ENCODE results near the gene USP13.
A peak's percentile ranks its signal among the peaks of the same experiment; 100 is the strongest.
"Not testable (repeated sequence)": the region's sequence is repeated elsewhere in the genome, so short reads cannot be mapped to it uniquely, and the experiment has no call there.

Gene USP13

DNA sequence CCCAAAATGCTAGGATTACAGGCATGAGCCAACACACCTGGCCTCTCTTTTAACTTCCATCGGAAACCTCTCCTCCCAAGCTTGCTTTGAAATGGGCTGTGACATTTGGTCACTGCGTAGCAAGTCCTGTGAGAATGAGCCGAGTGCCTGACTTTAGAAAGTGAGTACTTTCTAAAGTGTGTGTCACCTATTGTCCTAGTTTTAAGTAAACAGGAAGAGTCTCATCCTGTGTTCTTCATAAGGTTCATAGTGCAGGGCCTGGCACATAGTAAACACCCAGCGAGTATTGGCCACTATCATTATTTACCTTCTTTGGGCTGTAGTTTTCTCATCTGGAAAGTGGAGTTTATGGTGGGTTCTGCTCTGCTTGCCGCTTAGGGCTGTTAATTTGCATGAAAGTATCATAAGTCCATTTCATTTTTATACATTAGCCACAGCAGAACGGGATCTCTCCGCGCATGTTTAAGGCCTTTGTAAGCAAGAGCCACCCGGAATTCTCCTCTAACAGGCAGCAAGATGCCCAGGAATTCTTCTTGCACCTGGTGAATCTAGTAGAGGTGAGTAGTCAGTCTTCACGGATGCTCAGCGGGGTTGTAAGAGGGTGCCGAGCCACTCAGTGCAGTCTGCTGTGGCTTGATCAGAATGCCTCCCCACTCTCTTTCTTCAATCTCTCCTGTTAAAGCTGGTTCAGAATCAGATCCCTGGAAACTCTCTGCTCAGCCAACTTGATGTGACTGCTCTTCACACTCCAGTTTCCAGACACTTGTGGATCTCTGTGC lies 87.2 kb downstream of the USP13 start:
- no peak for DNase-seq

GRCh38 chr3:179743913-179744312 lies 91.1 kb downstream of the USP13 start:
- DNase-seq: no peak

GRCh38 chr3:179744667-179745066 lies 91.8 kb downstream of the USP13 start:
- DNase-seq: no peak

DNA sequence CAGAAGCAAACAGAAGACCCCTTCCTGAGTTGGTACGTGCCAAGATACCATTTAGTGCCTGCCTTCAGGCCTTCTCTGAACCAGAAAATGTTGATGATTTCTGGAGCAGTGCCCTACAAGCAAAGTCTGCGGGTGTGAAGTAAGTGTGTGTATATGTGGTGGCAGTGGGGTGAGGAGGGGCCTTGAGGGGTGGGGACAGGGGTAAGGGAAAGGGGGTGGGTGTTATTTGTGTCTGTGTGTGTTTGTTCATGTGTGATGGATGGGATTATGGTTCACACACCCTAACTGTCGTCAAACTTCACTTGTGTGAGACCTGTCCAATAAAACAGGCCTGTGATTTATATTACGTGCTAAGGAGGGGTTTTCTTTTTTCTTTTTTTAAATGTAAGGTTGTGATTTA lies 92.2 kb downstream of the USP13 start:
- no peak for DNase-seq

DNA sequence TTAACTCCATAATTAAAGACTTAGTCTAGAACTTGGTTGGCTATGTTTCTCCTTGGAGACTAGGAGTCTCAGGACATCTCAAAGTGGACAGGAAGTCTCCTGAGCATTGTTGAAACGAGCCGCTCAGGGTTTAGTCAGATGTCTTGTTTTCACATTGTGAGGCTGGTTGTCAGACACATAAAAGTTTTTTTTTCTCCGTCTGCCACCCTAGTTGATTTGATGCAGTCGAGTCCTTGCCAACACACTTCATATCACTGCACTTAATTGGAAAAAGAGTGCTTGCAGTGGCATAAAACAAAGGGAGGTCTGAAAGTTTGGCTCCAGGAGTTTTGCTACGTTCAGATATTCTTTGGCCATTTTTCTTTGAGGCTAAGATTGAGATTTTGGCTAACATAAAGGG lies 92.9 kb downstream of the USP13 start:
- no peak for DNase-seq

- DNase-seq: peak; percentile 8
Measured at GRCh38 chr3:179750720-179751328, 98.0 kb downstream of the USP13 start.

DNA sequence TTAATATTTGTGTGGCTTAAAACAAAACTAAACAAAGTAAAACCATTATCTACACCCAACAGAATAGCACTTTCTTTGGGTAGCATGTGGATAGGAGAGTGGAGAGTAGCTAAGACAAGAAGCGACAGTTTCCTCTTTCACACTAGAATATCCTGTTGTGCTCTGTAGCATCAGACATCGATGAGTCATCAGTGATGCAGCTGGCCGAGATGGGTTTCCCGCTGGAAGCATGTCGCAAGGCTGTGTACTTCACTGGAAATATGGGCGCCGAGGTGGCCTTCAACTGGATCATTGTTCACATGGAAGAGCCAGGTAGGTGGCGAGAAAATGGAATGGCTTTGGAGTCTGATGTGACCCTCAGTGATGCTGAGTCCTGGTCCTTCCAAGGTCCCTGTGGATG lies 108.1 kb downstream of the USP13 start:
- no peak for DNase-seq

DNA sequence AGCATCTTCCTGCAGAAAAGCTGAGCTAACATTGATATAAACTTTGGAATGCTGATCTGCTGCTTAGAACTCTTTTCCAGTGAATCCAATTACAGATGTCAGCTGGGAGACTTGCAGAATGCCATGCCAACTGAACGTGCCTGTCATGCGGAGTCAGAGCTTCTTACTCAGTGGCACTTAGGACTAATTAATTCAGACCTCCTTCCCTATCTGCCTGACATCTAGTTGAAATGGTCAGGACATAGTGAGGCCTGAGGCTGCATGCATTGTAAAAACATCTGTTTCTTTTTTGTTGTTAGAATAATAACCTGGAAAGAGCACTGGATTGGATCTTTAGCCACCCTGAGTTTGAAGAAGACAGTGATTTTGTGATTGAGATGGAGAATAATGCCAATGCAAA lies 112.6 kb downstream of the USP13 start:
- no peak for DNase-seq

DNA sequence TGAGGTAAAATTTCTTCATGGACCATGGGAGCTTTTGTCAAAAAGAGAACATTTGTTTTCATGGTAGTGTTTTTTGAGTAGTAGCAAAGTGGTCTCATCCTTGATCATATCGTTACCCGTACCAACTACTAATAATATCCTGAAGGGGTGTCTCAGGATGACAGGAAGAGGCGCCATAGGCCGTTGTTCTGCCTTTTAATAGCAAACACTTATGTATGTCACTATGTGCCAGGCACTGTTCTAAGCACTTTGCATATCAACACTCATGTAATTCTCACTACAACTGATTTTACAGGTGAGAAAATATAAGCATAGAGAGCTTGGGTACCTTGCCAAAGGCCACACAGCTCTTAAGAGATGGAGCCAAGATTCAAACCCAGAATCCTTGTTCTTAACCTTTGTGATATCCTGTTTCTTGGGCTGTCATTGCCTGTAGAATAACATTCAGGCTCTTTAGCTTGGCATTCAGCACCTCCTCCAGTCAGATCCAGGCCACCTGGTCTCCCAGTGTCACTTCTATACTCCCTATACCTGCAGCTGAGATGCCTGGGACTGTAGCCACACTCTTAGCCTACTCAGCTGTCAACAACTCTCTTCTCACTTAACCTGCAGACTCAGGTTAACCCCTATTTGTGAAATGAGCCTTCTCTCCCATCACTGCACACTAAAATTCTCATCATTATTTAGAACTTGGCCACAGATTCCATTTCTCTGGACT lies 113.7 kb downstream of the USP13 start:
- DNase-seq: no peak

GRCh38 chr3:179768080-179768479 lies 115.2 kb downstream of the USP13 start:
- DNase-seq: peak; percentile 36

DNA sequence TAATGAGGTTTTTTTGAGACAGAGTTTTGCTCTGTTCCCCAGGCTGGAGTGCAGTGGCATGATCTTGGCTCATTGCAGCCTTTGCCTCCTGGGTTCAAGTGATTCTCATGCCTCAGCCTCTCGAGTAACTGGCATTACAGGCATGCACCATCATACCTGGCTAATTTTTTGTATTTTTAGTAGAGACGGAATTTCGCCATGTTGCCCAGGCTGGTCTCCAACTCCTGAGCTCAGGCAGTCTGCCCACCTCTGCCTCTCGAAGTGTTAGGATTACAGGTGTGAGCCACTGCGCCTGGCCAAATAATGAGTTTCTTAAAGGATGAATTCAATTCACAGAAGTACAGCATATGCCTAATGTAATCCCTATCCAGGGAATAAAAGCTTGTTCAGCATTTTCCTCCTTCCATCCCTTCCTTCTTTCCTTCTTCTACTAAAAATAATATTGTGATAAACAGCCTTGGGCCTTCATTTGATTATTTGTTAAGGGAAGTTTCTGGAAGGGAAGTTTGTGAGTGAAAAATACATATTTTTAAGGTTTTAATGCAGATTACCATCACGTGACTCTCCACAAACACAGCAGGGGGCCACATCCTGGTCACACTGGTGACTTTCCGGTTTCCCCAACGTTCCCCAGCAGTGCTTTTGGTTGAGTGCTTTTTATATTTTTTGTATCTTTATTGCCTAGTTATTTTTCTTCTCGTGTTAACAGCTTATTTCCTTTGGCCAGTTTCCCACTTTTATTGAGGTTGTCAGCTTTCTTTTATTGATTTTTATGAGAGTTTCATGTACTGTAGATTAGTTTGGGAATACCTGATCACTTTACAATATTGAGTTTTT lies 116.8 kb downstream of the USP13 start:
- DNase-seq: no peak

- DNase-seq: no peak
Measured at GRCh38 chr3:179771797-179772196, 119.0 kb downstream of the USP13 start.

DNA sequence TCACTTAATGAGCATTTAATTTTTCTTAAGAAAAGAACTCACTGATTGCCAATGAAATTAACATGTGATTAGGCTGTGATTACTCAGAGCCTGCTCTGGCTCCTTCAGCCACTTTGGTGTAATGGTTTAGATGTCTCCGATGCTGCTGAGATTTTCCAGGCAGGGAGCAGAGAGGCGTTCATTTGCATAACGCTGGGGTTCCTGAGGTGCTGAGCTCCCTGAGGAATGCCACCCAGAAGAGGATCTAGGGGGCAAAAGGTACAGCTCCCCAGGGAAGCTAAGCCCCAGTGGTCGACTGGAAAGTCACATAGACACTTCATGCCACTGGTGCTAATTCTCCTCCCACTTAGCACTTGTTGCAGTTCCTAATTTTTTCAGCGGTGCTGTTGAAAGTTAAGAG lies 119.5 kb downstream of the USP13 start:
- DNase-seq: no peak

GRCh38 chr3:179775416-179776122 lies 122.7 kb downstream of the USP13 start:
- no peak for DNase-seq

DNA sequence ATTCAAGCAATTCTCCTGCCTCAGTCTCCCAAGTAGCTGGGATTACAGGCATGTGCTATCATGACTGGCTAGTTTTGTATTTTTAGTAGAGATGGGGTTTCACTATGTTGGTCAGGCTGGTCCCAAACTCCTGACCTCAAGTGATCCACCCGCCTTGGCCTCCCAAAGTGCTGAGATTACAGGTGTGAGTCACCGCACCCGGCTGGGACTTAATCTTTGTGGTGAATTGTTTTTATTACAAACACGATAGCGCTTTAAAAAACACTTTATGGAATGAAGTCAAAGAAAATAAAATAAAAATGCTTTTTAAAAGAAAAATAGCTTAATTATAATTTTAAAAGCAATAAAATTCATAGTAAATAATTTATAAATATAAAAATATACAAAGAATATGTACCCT lies 130.0 kb downstream of the USP13 start:
- DNase-seq: not testable (repeated sequence)

DNA sequence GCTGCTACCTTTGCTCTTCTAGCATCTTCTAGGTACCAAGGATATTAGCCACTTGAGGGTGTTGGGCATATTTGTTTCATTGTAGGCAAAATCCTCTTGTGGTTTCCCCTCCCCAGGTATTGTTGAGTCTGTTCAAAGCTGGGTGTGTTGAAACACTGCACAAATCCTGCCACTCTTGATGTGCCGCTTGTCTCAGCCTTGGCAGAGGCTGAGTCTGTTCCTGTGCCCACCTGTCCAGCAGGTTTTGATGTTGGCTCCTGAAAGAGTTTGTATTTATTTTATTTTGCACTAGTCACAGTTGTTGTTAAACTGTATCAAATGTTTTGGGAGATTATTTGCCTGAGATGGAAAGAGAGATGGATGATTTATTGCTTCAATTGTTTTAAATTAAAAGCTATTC lies 136.2 kb downstream of the USP13 start:
- no peak for DNase-seq

DNA sequence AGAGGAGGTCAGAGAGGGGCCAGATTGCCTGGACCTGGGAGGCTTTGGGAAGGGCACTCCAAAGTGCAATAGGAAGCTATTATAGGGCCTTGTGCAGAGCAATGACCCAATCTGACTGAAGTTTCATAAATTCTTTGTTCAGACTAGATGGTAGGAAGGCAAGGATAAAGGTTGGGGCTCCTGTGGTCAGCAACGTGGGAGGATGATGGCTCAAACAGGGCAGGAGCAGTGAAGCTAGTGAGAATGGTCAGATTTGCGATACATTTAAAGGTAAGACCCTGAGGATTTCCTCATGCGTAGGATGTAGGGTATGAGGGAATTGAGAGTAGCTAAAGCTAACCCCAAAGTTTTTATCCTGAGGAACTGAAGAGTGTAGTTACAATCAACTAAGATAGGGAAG lies 139.0 kb downstream of the USP13 start:
- DNase-seq: no peak

DNA sequence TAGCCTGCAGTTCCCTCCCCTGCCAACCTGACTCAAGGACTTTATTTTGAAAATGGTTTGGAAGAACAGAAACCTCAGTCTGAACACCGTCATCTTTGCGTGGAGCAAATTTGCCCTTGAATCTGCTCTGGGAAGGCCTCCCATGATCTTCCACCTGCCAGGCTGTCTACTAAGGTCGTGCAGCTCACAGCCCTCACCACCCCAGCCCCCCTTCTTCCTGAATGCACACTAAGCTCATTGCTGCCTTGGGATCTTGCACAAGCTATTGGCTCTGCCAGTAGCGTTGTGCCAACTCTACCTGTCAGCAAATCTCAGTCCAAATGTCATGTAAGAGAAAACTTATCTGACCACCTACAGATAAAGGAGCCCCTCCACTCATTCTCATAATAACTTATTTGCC lies 141.5 kb downstream of the USP13 start:
- DNase-seq: no peak

DNA sequence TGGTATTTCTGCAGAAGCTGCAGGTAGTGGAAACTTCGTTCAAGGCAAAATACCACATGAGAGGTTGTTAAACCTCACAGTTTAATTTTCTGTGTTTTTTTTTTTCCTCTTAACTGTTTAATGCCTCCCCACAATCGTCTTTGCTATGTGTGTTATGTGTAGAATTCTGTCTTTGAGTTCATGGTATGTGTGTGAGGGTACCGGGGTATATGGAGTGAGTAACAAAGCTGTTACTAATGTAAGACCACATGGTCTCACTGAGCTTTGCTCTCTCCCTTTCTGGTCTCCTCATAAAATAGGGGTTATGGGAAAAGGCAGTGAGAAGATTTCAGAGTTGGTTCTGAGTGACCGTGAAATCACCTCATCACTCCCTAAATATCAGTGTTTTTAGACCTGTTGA lies 143.6 kb downstream of the USP13 start:
- no peak for DNase-seq

DNA sequence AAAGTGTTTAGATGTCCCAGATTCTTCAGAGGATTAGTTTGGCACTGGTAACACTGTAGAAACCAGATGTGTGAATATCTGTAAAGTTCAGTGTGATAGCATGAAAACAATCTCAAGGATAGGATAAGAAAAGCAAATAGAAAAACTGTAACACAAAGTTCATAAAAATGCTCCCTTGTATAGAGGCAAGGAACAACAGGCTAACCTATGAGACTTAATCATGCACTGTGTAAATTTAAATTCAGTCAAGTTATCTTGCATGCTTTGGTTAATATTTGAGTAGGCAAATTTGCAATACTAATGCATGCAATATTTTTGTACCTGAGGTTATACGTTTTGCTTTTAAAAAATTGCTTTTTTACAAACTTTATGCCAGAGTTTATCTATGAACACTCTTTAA lies 144.4 kb downstream of the USP13 start:
- no peak for DNase-seq

GRCh38 chr3:179801263-179801662 lies 148.4 kb downstream of the USP13 start:
- DNase-seq: no peak

- no peak for DNase-seq
Measured at GRCh38 chr3:179801856-179802255, 149.0 kb downstream of the USP13 start.

DNA sequence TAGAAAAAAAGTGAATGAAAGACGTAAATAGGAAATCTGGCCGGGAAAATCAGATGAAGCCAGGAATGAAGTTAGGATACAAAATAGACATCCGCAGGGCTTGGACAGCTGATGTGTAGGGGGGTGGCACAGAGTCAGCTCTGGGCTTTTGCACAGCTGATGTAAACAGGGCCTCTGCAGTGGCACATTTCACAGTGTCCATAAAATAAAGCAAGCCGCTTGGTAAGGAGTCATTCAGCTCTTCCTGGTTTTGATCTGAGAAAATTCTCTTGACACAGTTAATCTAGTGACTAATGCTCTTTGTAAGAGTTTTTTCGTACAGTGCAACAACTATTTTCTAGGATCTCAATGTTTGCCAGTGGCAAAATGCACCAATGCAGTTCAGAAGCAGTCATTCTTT lies 153.3 kb downstream of the USP13 start:
- DNase-seq: no peak

Measured in midbrain (tissue), 1 donor.